Measurements from ENCODE around the gene TRRAP.

Gene TRRAP

DNA sequence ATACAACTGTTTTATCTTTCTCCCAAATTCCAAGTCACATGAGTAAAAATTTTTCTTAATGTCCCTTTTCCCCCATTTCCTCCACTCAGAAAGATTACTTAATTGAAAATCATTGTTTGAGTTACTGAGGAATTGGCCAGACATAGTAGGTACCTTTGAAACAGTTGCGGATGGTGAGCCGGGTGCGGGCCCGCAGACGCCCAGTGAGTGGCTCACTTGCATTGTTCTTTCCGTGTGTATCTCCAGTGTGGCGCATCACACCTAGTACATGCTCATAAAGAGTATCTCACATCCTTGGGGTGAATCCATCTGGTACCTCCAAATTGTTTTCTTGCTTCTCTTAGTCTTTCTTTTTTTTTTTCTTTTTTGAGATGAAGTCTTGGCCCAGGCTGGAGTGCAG lies 14.3 kb downstream of the TRRAP start:
- DNase-seq (ENCODE audit: low spot score) = no peak
- TF ChIP-seq, protein P1, sequence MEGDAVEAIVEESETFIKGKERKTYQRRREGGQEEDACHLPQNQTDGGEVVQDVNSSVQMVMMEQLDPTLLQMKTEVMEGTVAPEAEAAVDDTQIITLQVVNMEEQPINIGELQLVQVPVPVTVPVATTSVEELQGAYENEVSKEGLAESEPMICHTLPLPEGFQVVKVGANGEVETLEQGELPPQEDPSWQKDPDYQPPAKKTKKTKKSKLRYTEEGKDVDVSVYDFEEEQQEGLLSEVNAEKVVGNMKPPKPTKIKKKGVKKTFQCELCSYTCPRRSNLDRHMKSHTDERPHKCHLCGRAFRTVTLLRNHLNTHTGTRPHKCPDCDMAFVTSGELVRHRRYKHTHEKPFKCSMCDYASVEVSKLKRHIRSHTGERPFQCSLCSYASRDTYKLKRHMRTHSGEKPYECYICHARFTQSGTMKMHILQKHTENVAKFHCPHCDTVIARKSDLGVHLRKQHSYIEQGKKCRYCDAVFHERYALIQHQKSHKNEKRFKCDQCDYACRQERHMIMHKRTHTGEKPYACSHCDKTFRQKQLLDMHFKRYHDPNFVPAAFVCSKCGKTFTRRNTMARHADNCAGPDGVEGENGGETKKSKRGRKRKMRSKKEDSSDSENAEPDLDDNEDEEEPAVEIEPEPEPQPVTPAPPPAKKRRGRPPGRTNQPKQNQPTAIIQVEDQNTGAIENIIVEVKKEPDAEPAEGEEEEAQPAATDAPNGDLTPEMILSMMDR (IDR thresholded peaks at IDR 0.05; ENCODE audit: borderline replicate concordance, control extremely low read depth, extremely low read depth, insufficient read depth, missing control alignments) = no peak
- in situ Hi-C loops (cut with MboI; ENCODE audit: low sequenced_read_pairs, unreplicated experiment) = no loop called here

DNA sequence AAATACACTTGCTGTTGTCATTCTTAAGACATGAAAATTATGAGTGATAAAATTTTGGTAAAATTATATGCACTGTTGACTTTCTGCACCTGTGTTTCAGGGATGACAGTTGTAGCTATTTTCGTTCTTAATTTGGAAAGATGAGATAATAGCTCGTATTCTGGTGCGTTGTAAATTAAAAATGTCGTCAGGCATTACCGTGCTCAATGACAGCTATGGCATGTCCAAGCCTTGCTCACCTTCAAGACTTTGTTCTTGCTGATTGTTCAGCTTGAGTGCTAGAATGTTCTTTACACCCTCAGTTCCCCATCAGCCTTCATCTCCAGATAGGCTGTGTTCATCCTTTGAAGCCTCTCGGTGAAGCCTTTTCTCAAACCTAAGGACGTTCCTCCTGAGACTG lies 21.5 kb downstream of the TRRAP start:
- TF ChIP-seq, protein P1 (IDR thresholded peaks at IDR 0.05; ENCODE audit: borderline replicate concordance, control extremely low read depth, extremely low read depth, insufficient read depth, missing control alignments) = no peak
- no peak for DNase-seq (ENCODE audit: low spot score)
- in situ Hi-C loops (cut with MboI; ENCODE audit: low sequenced_read_pairs, unreplicated experiment) = no loop called here

DNA sequence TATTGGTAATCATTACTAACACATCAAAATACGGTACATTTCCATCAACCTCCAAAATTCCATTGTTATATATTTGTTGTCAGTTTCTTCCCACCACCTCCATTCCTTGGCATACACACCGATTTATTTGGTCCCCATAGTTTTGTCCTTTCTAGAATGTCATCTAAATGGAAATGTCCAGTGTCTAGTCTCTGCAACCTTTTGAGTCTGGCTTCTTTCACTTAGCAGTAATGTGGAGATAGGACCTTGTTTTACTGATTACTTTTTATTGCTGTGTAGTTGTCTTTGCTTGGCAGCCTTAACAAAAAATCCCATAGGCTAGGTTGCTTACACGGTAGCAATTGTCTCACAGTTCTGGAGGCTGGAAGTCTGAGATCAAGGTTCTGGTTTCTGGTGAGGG lies 22.5 kb downstream of the TRRAP start:
- in situ Hi-C loops (cut with MboI; ENCODE audit: low sequenced_read_pairs, unreplicated experiment) = no loop called here
- DNase-seq (ENCODE audit: low spot score) = no peak
- TF ChIP-seq, protein P1 (IDR thresholded peaks at IDR 0.05; ENCODE audit: borderline replicate concordance, control extremely low read depth, extremely low read depth, insufficient read depth, missing control alignments) = no peak

DNA sequence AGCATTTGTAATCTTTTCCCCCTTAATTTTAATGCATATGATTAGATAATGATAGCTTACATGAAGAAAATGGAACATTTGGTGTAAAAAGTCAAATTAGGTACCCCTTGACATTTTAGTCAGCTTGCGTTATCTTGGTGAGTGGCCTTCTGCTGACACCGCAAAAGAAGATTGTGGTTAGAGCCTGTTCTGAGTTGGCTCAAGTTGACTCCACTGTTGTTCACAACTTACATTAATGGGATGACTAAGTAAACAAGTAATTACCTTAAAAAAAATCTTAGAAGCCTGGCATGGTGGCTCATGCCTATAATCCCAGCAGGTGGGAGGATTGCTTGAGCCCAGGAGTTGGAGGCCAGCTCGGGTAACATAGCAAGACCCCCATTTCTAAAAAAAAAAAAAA lies 24.2 kb downstream of the TRRAP start:
- TF ChIP-seq, protein P1 (IDR thresholded peaks at IDR 0.05; ENCODE audit: borderline replicate concordance, control extremely low read depth, extremely low read depth, insufficient read depth, missing control alignments) = no peak
- in situ Hi-C loops (cut with MboI; ENCODE audit: low sequenced_read_pairs, unreplicated experiment) = no loop called here
- DNase-seq (ENCODE audit: low spot score) = no peak

DNA sequence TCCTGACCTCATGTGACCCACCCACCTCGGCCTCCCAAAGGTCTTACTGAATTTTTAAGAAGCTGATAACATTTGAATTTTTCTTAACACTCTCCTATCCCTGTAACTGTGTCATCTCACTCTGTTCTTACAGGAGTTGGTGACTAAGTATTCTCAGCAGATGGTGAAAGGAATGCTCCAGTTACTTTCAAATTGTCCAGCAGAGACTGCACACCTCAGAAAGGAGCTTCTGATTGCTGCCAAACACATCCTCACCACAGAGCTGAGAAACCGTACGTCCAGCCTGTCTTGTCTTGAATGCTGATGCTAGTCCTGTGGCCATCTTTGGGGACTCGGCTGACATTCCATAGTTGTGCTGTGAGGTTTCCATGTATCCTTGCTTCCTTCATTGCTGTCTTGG lies 24.9 kb downstream of the TRRAP start:
- TF ChIP-seq, protein P1 (IDR thresholded peaks at IDR 0.05; ENCODE audit: borderline replicate concordance, control extremely low read depth, extremely low read depth, insufficient read depth, missing control alignments) = no peak
- no peak for DNase-seq (ENCODE audit: low spot score)
- in situ Hi-C loops (cut with MboI; ENCODE audit: low sequenced_read_pairs, unreplicated experiment) = no loop called here

DNA sequence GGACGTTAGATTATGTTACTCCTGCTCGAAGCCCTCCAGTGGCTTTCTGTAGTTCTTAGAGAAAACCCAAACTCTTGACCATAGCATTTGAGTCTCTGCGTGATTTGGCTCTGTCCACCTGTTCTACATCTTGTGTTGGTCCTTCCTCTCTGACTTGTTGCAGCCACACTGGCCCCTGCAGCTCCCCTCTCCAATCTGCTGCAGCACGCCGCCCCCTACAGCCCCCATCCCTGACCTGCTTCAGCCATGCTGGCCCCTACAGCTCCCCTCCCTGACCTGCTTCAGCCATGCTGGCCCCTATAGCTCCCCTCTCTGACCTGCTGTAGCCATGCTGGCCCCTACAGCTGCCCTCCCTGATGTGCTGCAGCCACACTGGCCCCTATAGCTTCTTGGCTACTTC lies 29.2 kb downstream of the TRRAP start:
- no peak for DNase-seq (ENCODE audit: low spot score)
- in situ Hi-C loops (cut with MboI; ENCODE audit: low sequenced_read_pairs, unreplicated experiment) = no loop called here
- TF ChIP-seq, protein P1 (IDR thresholded peaks at IDR 0.05; ENCODE audit: borderline replicate concordance, control extremely low read depth, extremely low read depth, insufficient read depth, missing control alignments) = no peak

DNA sequence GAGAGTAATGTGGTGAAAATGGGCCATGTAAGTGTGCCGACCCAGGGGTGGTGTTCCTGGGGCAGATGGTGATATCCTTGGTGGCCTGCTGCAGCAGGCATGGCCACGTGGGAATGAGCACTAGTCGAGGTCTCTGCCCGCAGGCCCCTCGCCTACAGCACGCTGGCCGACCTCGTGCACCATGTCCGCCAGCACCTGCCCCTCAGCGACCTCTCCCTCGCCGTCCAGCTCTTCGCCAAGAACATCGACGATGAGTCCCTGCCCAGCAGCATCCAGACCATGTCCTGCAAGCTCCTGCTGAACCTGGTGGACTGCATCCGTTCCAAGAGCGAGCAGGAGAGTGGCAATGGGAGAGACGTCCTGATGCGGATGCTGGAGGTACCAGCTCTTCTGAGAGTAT lies 30.3 kb downstream of the TRRAP start:
- TF ChIP-seq, protein P1 (IDR thresholded peaks at IDR 0.05; ENCODE audit: borderline replicate concordance, control extremely low read depth, extremely low read depth, insufficient read depth, missing control alignments) = no peak
- in situ Hi-C loops (cut with MboI; ENCODE audit: low sequenced_read_pairs, unreplicated experiment) = no loop called here
- no peak for DNase-seq (ENCODE audit: low spot score)
